Astrocyte (in vitro differentiated cells and primary cell): ENCODE results near the gene LAMA1. TPM values are rescaled to one million over a fixed set of nuclear protein-coding genes. Genes with fewer than 3 reads are reported as not detected.

ENCODE experiments used
- DNase-seq: peaks from one replicate; pipeline ENCODE4 v3.0.0-alpha.2; 2010; ENCODE audit warnings: low read depth
- FAIRE-seq: peaks from 2 replicates; lab custom pipeline; 2011; peaks lifted over from hg19 to GRCh38; lab: Jason Lieb, UNC
- H2AFZ ChIP-seq: 2 replicates; pipeline ENCODE4 v1.6.0; 2012; ENCODE audit warnings: low read depth, low read length, inconsistent platforms
- H3K27ac ChIP-seq: 2 replicates; pipeline ENCODE4 v1.5.1; 2011; ENCODE audit warnings: low read depth, low read length, inconsistent platforms
- H3K27me3 ChIP-seq: 2 replicates; pipeline ENCODE4 v1.6.0; 2011; ENCODE audit warnings: low read length, inconsistent platforms; ENCODE audit not compliant: insufficient read depth
- H3K36me3 ChIP-seq: 2 replicates; pipeline ENCODE4 v1.5.1; 2011; ENCODE audit warnings: low read length, inconsistent platforms; ENCODE audit not compliant: insufficient read depth
- H3K4me1 ChIP-seq: 2 replicates; pipeline ENCODE4 v1.5.1; 2011; ENCODE audit warnings: low read length, inconsistent platforms; ENCODE audit not compliant: insufficient read depth
- H3K4me2 ChIP-seq: 2 replicates; pipeline ENCODE4 v1.6.0; 2012; ENCODE audit warnings: low read length, inconsistent platforms
- H3K4me3 ChIP-seq: 2 replicates; pipeline ENCODE4 v1.5.1; 2011; ENCODE audit warnings: low read depth, mild to moderate bottlenecking, low read length, inconsistent platforms; ENCODE audit not compliant: insufficient read depth
- H3K79me2 ChIP-seq: 2 replicates; pipeline ENCODE4 v1.6.0; 2012; ENCODE audit warnings: mild to moderate bottlenecking, low read length, inconsistent platforms; ENCODE audit not compliant: insufficient read depth
- H3K9ac ChIP-seq: 2 replicates; pipeline ENCODE4 v1.6.0; 2012; ENCODE audit warnings: mild to moderate bottlenecking, low read length, inconsistent platforms
- H3K9me3 ChIP-seq: 2 replicates; pipeline ENCODE4 v1.5.1; 2012; ENCODE audit warnings: low read depth, mild to moderate bottlenecking, low read length, inconsistent platforms; ENCODE audit not compliant: insufficient read depth
- H4K20me1 ChIP-seq: 2 replicates; pipeline ENCODE4 v1.6.0; 2012; ENCODE audit warnings: low read length, inconsistent platforms; ENCODE audit not compliant: insufficient read depth
- H3K27ac Mint-ChIP-seq: one replicate; pipeline ENCODE4 v1.8.0; 2021; ENCODE audit warnings: mild to moderate bottlenecking, mixed read lengths; ENCODE audit not compliant: unreplicated experiment
- H3K27me3 Mint-ChIP-seq: one replicate; pipeline ENCODE4 v1.8.0; 2021; ENCODE audit warnings: low read depth, mixed read lengths; ENCODE audit not compliant: unreplicated experiment
- H3K36me3 Mint-ChIP-seq: one replicate; pipeline ENCODE4 v1.8.0; 2021; ENCODE audit warnings: low read depth, mixed read lengths; ENCODE audit not compliant: unreplicated experiment
- H3K4me1 Mint-ChIP-seq: one replicate; pipeline ENCODE4 v1.8.0; 2021; ENCODE audit warnings: low read depth, mixed read lengths; ENCODE audit not compliant: unreplicated experiment
- H3K4me3 Mint-ChIP-seq: one replicate; pipeline ENCODE4 v1.8.0; 2021; ENCODE audit warnings: mild to moderate bottlenecking, moderate library complexity, mixed read lengths; ENCODE audit not compliant: unreplicated experiment
- H3K9me3 Mint-ChIP-seq: one replicate; pipeline ENCODE4 v1.8.0; 2021; ENCODE audit warnings: mild to moderate bottlenecking, mixed read lengths; ENCODE audit not compliant: unreplicated experiment
- EZH2 ChIP-seq: IDR thresholded peaks from 2 replicates; pipeline ENCODE4 v1.6.1; 2012; ENCODE audit warnings: mild to moderate bottlenecking, low read length, inconsistent platforms; ENCODE audit not compliant: insufficient read depth
- total RNA-seq: library from RNA; stranded (reverse); gene quantifications from 2 replicates; pipeline ENCODE4 v1.2.1, GENCODE V29; 2021
- TF ChIP-seq, protein P1 (sequence below): IDR thresholded peaks from 2 replicates; pipeline ENCODE4 v1.5.1; 2011; ENCODE audit warnings: low read depth, mild to moderate bottlenecking, inconsistent platforms, low read length, moderate library complexity; ENCODE audit not compliant: insufficient read depth

Gene LAMA1
- total RNA-seq, 1 donor from 2014 or later: 17.4 TPM

DNA sequence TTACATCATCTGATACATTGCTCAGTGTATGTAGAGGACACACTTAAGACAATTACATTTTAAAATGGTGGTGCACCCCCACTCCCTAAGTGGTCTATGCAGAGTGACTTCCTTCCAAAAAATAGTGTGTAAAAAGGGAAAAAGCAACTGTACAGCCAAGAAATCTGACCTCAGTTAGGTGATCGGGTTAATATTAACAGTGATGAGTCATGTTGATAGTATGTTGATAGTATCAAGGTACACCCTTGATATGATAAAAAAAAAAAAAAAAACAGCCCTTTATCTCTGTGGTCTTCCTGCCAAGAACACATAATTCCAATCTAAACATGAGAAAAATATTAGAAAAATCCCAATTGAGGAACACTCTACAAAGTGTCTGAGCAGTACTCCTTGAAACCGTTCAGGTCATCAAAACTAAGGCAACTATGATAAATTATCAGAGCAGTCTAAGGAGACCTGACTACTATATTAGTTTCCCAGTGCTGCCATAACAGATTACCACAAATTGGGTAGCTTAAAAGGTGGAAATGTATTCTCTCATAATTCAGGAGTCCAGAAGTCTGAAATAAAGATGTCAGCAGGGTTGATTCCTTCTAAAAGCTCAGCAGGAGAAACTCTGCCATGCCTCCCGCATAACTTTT is 216.2 kb downstream of the LAMA1 start:
- no peak overlapping the region for H2AFZ ChIP-seq
- Mint-ChIP-seq H3K27me3 (no peaks in the 10 kb centered on the region), H3K4me3 (no peak overlapping the region), H3K4me1 (no peaks in the 10 kb centered on the region), H3K9me3 (peaks cover 15% of the 10 kb centered on the region), H3K36me3 (peaks cover 19% of the 10 kb centered on the region), H3K27ac (no peak overlapping the region)
- H3K36me3 ChIP-seq: no peaks in the 10 kb centered on the region
- no peaks in the 10 kb centered on the region for H3K9me3 ChIP-seq
- H3K4me3 ChIP-seq: no peak overlapping the region
- FAIRE-seq (no peak), DNase-seq (no peak)
- no peaks in the 10 kb centered on the region for H4K20me1 ChIP-seq
- H3K79me2 ChIP-seq: no peaks in the 10 kb centered on the region
- no peaks in the 10 kb centered on the region for H3K4me1 ChIP-seq
- no peaks in the 10 kb centered on the region for H3K27me3 ChIP-seq
- H3K4me2 ChIP-seq: no peak overlapping the region
- no peak overlapping the region for H3K27ac ChIP-seq
- TF ChIP-seq, protein P1, sequence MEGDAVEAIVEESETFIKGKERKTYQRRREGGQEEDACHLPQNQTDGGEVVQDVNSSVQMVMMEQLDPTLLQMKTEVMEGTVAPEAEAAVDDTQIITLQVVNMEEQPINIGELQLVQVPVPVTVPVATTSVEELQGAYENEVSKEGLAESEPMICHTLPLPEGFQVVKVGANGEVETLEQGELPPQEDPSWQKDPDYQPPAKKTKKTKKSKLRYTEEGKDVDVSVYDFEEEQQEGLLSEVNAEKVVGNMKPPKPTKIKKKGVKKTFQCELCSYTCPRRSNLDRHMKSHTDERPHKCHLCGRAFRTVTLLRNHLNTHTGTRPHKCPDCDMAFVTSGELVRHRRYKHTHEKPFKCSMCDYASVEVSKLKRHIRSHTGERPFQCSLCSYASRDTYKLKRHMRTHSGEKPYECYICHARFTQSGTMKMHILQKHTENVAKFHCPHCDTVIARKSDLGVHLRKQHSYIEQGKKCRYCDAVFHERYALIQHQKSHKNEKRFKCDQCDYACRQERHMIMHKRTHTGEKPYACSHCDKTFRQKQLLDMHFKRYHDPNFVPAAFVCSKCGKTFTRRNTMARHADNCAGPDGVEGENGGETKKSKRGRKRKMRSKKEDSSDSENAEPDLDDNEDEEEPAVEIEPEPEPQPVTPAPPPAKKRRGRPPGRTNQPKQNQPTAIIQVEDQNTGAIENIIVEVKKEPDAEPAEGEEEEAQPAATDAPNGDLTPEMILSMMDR: no peak
- TF ChIP-seq EZH2: no peak
- no peak overlapping the region for H3K9ac ChIP-seq

DNA sequence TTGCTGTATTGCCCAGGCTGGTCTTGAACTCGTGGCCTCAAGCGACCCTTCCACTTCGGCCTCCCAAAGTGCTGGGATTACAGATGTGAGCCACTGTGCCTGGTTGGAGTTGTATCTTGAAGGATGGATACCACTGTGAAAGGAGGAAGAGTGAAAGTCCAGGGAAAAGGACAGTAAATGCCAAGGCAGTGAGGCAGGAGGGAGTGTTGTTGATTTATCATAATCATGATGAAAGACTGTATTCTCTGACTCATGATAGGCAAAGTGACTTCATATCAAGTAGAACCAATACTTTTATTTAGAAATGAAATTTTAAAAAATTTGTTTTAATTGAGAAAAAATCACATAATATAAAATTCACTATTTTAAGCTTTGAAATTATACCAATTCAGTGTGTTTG is 225.8 kb downstream of the LAMA1 start:
- TF ChIP-seq, protein P1: no peak
- TF ChIP-seq EZH2: no peak
- no peak overlapping the region for H2AFZ ChIP-seq
- no peak overlapping the region for H3K9ac ChIP-seq
- H3K4me2 ChIP-seq: no peak overlapping the region
- no peaks in the 10 kb centered on the region for H3K9me3 ChIP-seq
- no peaks in the 10 kb centered on the region for H3K79me2 ChIP-seq
- peaks cover 14% of the 10 kb centered on the region for H3K36me3 Mint-ChIP-seq
- H3K36me3 ChIP-seq: no peaks in the 10 kb centered on the region
- no peak overlapping the region for H3K27ac Mint-ChIP-seq
- no peaks in the 10 kb centered on the region for H4K20me1 ChIP-seq
- FAIRE-seq: no peak
- H3K27ac ChIP-seq: no peak overlapping the region
- no peak for DNase-seq
- H3K4me1 Mint-ChIP-seq: no peaks in the 10 kb centered on the region
- no peak overlapping the region for H3K4me3 Mint-ChIP-seq
- H3K4me3 ChIP-seq: no peak overlapping the region
- no peaks in the 10 kb centered on the region for H3K4me1 ChIP-seq
- H3K9me3 Mint-ChIP-seq: no peaks in the 10 kb centered on the region
- no peaks in the 10 kb centered on the region for H3K27me3 Mint-ChIP-seq
- H3K27me3 ChIP-seq: no peaks in the 10 kb centered on the region

Other genes starting within 250 kb of the LAMA1 start
- gene LRRC30, start 113.3 kb upstream of the LAMA1 start, total RNA-seq: not detected in 2 replicates